SK-N-SH (cell line): ENCODE data around the gene AKT3. TPM values are rescaled to one million over a fixed set of nuclear protein-coding genes. Genes with fewer than 3 reads are reported as not detected.
"Not testable (repeated sequence)": the region's sequence is repeated elsewhere in the genome, so short reads cannot be mapped to it uniquely, and the experiment has no call there.

Experiments used
- CTCF ChIA-PET: fragments of 300-600, 350-600 bp; formaldehyde crosslinking; extraction: SDS; loops from one replicate; lab custom pipeline; 2021; lab: Yijun Ruan, JAX
- POLR2A ChIA-PET: fragments of 350-600 bp; sonication (Branson Sonifier 250); formaldehyde crosslinking; extraction: SDS; loops from one replicate; lab custom pipeline; 2020; ENCODE audit warnings: antibody characterized with exemption, inconsistent platforms; lab: Yijun Ruan, JAX
- DNase-seq: peaks from one replicate; pipeline ENCODE4 v3.0.0; 2012
- H2AFZ ChIP-seq: fragments of 200-600 bp; sonication (generic); 2 replicates; pipeline ENCODE4 v1.8.1; 2016; ENCODE audit warnings: antibody characterized with exemption, mild to moderate bottlenecking, low read depth
- H3F3A ChIP-seq: fragments of 200-600 bp; sonication (generic); replicated peaks from 2 replicates; pipeline ENCODE3; 2016; ENCODE audit warnings: antibody characterized with exemption, mild to moderate bottlenecking; ENCODE audit not compliant: insufficient read depth
- H3K27ac ChIP-seq, 2 experiments: fragments of 200-500 bp in 1 of 2; fragments of 200-600 bp in 1 of 2; sonication (Bioruptor generic) in 1 of 2; sonication (generic), shearing (Covaris generic) in 1 of 2; 2 replicates each; pipeline versions ENCODE4 v1.5.1 to v1.6.1; 2014 to 2016; ENCODE audit warnings: low read depth in 2 of 2, inconsistent platforms in 1 of 2, low read length in 1 of 2, mild to moderate bottlenecking in 1 of 2, mixed read lengths in 1 of 2
- H3K27me3 ChIP-seq: fragments of 200-600 bp; sonication (generic), shearing (Covaris generic); 2 replicates; pipeline ENCODE4 v1.6.1; 2016; ENCODE audit warnings: mixed run types; ENCODE audit not compliant: insufficient read depth
- H3K36me3 ChIP-seq, 2 experiments: fragments of 200-500 bp in 1 of 2; fragments of 200-600 bp in 1 of 2; sonication (Bioruptor generic) in 1 of 2; sonication (generic) in 1 of 2; replicated peaks in 1 of 2; 2 replicates each; pipeline versions ENCODE3 to v1.5.1; 2014 to 2016; ENCODE audit warnings: low read length in 1 of 2, mild to moderate bottlenecking in 1 of 2; ENCODE audit not compliant: insufficient read depth in 2 of 2, control insufficient read depth in 1 of 2
- H3K4me1 ChIP-seq, 2 experiments: fragments of 200-500 bp in 1 of 2; fragments of 200-600 bp in 1 of 2; sonication (Bioruptor generic) in 1 of 2; sonication (generic), shearing (Covaris generic) in 1 of 2; 2 replicates each; pipeline versions ENCODE4 v1.5.1 to v1.6.1; 2014 to 2016; ENCODE audit warnings: low read depth in 1 of 2, low read length in 1 of 2, mixed run types in 1 of 2; ENCODE audit not compliant: insufficient read depth in 2 of 2, control insufficient read depth in 1 of 2
- H3K4me2 ChIP-seq: fragments of 200-600 bp; sonication (generic), shearing (Covaris generic); 2 replicates; pipeline ENCODE4 v1.6.1; 2017; ENCODE audit warnings: mixed run types
- H3K4me3 ChIP-seq, 2 experiments: fragments of 200-500 bp in 1 of 2; fragments of 200-600 bp in 1 of 2; sonication (Bioruptor generic) in 1 of 2; sonication (generic), shearing (Covaris generic) in 1 of 2; 2 replicates each; pipeline versions ENCODE4 v1.5.1 to v1.8.1; 2014 to 2016; ENCODE audit warnings: low read depth in 2 of 2, inconsistent platforms in 1 of 2, low read length in 1 of 2, mild to moderate bottlenecking in 1 of 2, mixed read lengths in 1 of 2, moderate library complexity in 1 of 2
- H3K79me2 ChIP-seq: fragments of 200-600 bp; sonication (generic); 2 replicates; pipeline ENCODE4 v1.8.1; 2017; ENCODE audit warnings: mild to moderate bottlenecking; ENCODE audit not compliant: insufficient read depth
- H3K9ac ChIP-seq: fragments of 200-600 bp; sonication (generic); 2 replicates; pipeline ENCODE4 v1.6.1; 2017; ENCODE audit warnings: mixed run types
- H3K9me2 ChIP-seq: fragments of 200-600 bp; sonication (generic); 2 replicates; pipeline ENCODE4 v1.6.1; 2017; ENCODE audit warnings: mixed run types
- H3K9me3 ChIP-seq: fragments of 200-600 bp; sonication (generic); 2 replicates; pipeline ENCODE4 v1.6.1; 2017; ENCODE audit warnings: mixed run types, mild to moderate bottlenecking, moderate library complexity
- H4K20me1 ChIP-seq: fragments of 200-600 bp; sonication (generic); 2 replicates; pipeline ENCODE4 v1.6.1; 2017; ENCODE audit warnings: mild to moderate bottlenecking, mixed run types; ENCODE audit not compliant: insufficient read depth
- EP300 ChIP-seq, 2 experiments: IDR thresholded peaks; 2 replicates each; pipeline versions ENCODE4 v1.4.0 to v1.6.1; 2012; ENCODE audit warnings: borderline replicate concordance in 1 of 2, low read depth in 1 of 2, low read length in 1 of 2
- EZH2phosphoT487 ChIP-seq: fragments of 200-600 bp; sonication (generic); IDR thresholded peaks from 2 replicates; pipeline ENCODE4 v1.6.1; 2017; ENCODE audit warnings: low read depth, mixed run types, mild to moderate bottlenecking, antibody characterized with exemption, moderate library complexity, borderline replicate concordance
- GABPA ChIP-seq: IDR thresholded peaks from 2 replicates; pipeline ENCODE4 v1.4.0; 2012; ENCODE audit warnings: low read depth, mild to moderate bottlenecking
- RAD21 ChIP-seq: IDR thresholded peaks from 2 replicates; pipeline ENCODE4 v1.6.1; 2012; ENCODE audit warnings: mild to moderate bottlenecking, low read length
- RCOR1 ChIP-seq: fragments of 150-350 bp; IDR thresholded peaks from 2 replicates; pipeline ENCODE4 v1.6.1; 2017; ENCODE audit warnings: antibody characterized with exemption, low read length
- RXRA ChIP-seq: IDR thresholded peaks from 2 replicates; pipeline ENCODE4 v1.4.0; 2012; ENCODE audit warnings: low read depth, mild to moderate bottlenecking, borderline replicate concordance
- SIN3A ChIP-seq: IDR thresholded peaks from 2 replicates; pipeline ENCODE4 v1.6.1; 2012; ENCODE audit warnings: low read depth, mild to moderate bottlenecking, low read length, moderate library complexity, borderline replicate concordance
- TEAD4 ChIP-seq: IDR thresholded peaks from 2 replicates; pipeline ENCODE4 v1.4.0; 2012; ENCODE audit warnings: mild to moderate bottlenecking, borderline replicate concordance; ENCODE audit not compliant: insufficient read depth
- WGBS: methylation state at CpG from one replicate; pipeline ENCODE4 v1.1.6; 2017; ENCODE audit warnings: low lambda C conversion rate; 5-methylcytosine and 5-hydroxymethylcytosine counted together
- polyA plus RNA-seq, 3 experiments: library from polyadenylated mRNA; depleted of rRNA; stranded (reverse); fragments of >200 nt; gene quantifications; 2 replicates each; pipeline ENCODE4 v1.2.3, GENCODE V29; 2012
- TF ChIP-seq, protein P1 (sequence below): IDR thresholded peaks from 2 replicates; pipeline ENCODE4 v1.4.0; 2012; ENCODE audit warnings: low read depth, borderline replicate concordance
- TF ChIP-seq, protein P2 (sequence below): IDR thresholded peaks from 2 replicates; pipeline ENCODE4 v1.4.0; 2012; ENCODE audit warnings: low read depth

Gene AKT3
- polyA plus RNA-seq, 1 of the 3 experiments (the other 2 are of a cell fraction) = 12.7 TPM

DNA sequence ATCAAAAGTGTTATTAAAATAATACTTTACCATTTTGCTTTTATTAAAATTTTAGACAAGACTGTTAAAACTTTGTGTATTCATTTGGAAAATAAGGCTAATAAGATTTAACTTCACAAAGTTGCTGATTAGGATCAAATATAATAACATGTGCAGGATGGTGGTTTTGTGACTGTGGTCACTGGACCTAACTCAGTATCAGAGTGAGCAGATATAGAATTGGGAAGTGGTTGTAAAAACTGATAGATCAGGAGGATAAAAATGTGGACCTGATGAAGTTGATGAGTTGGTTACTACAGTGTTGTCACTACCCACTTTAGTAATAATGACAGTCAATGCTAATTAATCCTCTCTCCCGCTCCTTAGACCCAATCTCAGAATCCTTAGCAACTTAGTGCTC lies 186.4 kb downstream of the AKT3 start:
- Histone ChIP-seq H3K9me3 (no peaks in the 10 kb centered on the region), H3K27ac (no peak overlapping the region; a peak in 1 of 4 replicates), H3K4me3 (no peak overlapping the region), H3K9me2 (no peaks in the 10 kb centered on the region), H2AFZ (no peak overlapping the region), H3K27me3 (no peaks in the 10 kb centered on the region), H3K4me1 (no peaks in the 10 kb centered on the region), H3K9ac (no peak overlapping the region), H3K36me3 (peaks cover 9 to 20% of the 10 kb centered on the region in 2 experiments), H3K4me2 (no peak overlapping the region), H4K20me1 (no peaks in the 10 kb centered on the region), H3F3A (peaks cover 18% of the 10 kb centered on the region), H3K79me2 (peaks cover 42% of the 10 kb centered on the region)
- CTCF ChIA-PET = no interaction called here
- TF ChIP-seq SIN3A (no peak), TEAD4 (no peak), GABPA (no peak), RXRA (no peak), RCOR1 (no peak), RAD21 (no peak), EZH2phosphoT487 (no peak), EP300 (IDR thresholded peaks at IDR 0.05; ENCODE audit: borderline replicate concordance in 1 of 2, low read depth in 1 of 2, low read length in 1 of 2) (no peak)
- TF ChIP-seq, protein P1, sequence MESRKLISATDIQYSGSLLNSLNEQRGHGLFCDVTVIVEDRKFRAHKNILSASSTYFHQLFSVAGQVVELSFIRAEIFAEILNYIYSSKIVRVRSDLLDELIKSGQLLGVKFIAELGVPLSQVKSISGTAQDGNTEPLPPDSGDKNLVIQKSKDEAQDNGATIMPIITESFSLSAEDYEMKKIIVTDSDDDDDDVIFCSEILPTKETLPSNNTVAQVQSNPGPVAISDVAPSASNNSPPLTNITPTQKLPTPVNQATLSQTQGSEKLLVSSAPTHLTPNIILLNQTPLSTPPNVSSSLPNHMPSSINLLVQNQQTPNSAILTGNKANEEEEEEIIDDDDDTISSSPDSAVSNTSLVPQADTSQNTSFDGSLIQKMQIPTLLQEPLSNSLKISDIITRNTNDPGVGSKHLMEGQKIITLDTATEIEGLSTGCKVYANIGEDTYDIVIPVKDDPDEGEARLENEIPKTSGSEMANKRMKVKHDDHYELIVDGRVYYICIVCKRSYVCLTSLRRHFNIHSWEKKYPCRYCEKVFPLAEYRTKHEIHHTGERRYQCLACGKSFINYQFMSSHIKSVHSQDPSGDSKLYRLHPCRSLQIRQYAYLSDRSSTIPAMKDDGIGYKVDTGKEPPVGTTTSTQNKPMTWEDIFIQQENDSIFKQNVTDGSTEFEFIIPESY = no peak
- TF ChIP-seq, protein P2, sequence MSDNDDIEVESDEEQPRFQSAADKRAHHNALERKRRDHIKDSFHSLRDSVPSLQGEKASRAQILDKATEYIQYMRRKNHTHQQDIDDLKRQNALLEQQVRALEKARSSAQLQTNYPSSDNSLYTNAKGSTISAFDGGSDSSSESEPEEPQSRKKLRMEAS = no peak
- WGBS = 100% methylated on average over 1 of the region's 1 CpG
- POLR2A ChIA-PET = no interaction called here
- DNase-seq = no peak

DNA sequence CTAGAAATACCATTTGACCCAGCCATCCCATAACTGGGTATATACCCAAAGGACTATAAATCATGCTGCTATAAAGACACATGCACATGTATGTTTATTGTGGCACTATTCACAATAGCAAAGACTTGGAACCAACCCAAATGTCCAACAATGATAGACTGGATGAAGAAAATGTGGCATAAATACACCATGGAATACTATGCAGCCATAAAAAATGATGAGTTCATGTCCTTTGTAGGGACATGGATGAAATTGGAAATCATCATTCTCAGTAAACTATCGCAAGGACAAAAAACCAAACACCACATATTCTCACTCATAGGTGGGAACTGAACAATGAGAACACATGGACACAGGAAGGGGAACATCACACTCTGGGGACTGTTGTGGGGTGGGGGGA lies 187.9 kb downstream of the AKT3 start:
- H3K9me2 ChIP-seq, H4K20me1 ChIP-seq, H3K9ac ChIP-seq, H3K27ac ChIP-seq, CTCF ChIA-PET, H3K27me3 ChIP-seq, POLR2A ChIA-PET, H3K9me3 ChIP-seq, H2AFZ ChIP-seq, H3K4me3 ChIP-seq, DNase-seq, H3K4me1 ChIP-seq, H3K4me2 ChIP-seq: not testable (repeated sequence)
- Histone ChIP-seq H3K79me2 (peaks cover 46% of the 10 kb centered on the region), H3F3A (peaks cover 15% of the 10 kb centered on the region), H3K36me3 (peaks cover 18 to 34% of the 10 kb centered on the region in 2 experiments)
- WGBS = no CpG with 5 or more reads among the region's 1 CpG
